ENCODE data around the gene B4GAT1. TPM values are rescaled to one million over a fixed set of nuclear protein-coding genes. Genes with fewer than 3 reads are reported as not detected.

The B4GAT1 gene
- total RNA-seq, 1 donor from 2014 or later = 25.2 TPM

- no peak for TF ChIP-seq CTCF (IDR thresholded peaks at IDR 0.05; ENCODE audit: insufficient read depth, low read depth, low read length)
- no peak for TF ChIP-seq EZH2 (IDR thresholded peaks at IDR 0.05; ENCODE audit: insufficient read depth, low read length)
- Histone ChIP-seq H2AFZ (ENCODE audit: low read depth, low read length) (no peak overlapping the region), H3K36me3 (ENCODE audit: insufficient read depth, low read length) (no peaks in the 10 kb centered on the region), H3K79me2 (ENCODE audit: insufficient read depth, low read length) (no peaks in the 10 kb centered on the region), H3K9me3 (ENCODE audit: insufficient read depth, low read depth, low read length) (no peaks in the 10 kb centered on the region), H3K27ac (ENCODE audit: low read depth, low read length) (no peak overlapping the region), H3K4me2 (ENCODE audit: low read length) (no peak overlapping the region), H3K4me1 (ENCODE audit: insufficient read depth, low read length) (no peaks in the 10 kb centered on the region), H4K20me1 (ENCODE audit: insufficient read depth, low read length) (no peaks in the 10 kb centered on the region), H3K27me3 (ENCODE audit: insufficient read depth, low read length) (peaks cover 8% of the 10 kb centered on the region), H3K9ac (ENCODE audit: low read length) (no peak overlapping the region), H3K4me3 (ENCODE audit: insufficient read depth, low read depth, low read length) (no peak overlapping the region)
- peaks cover 6% of the 10 kb centered on the region for H3K9me3 Mint-ChIP-seq (ENCODE audit: unreplicated experiment)
- no peaks in the 10 kb centered on the region for H3K36me3 Mint-ChIP-seq (ENCODE audit: low read depth, unreplicated experiment)
- H3K4me1 Mint-ChIP-seq (ENCODE audit: low read depth, unreplicated experiment) = no peaks in the 10 kb centered on the region
- H3K27me3 Mint-ChIP-seq (ENCODE audit: low read depth, unreplicated experiment) = peaks cover 14% of the 10 kb centered on the region
- no peak overlapping the region for H3K4me3 Mint-ChIP-seq (ENCODE audit: unreplicated experiment)
- DNase-seq (ENCODE audit: low read depth) (no peak), FAIRE-seq (no peak)
- no peak overlapping the region for H3K27ac Mint-ChIP-seq (ENCODE audit: unreplicated experiment)
Observed at GRCh38 chr11:66391322-66391721, 43.9 kb upstream of the B4GAT1 start.

- no peaks in the 10 kb centered on the region for H3K4me1 ChIP-seq (ENCODE audit: insufficient read depth, low read length)
- no peak overlapping the region for H2AFZ ChIP-seq (ENCODE audit: low read depth, low read length)
- H3K79me2 ChIP-seq (ENCODE audit: insufficient read depth, low read length) = no peaks in the 10 kb centered on the region
- FAIRE-seq = no peak
- Mint-ChIP-seq H3K36me3 (ENCODE audit: low read depth, unreplicated experiment) (no peaks in the 10 kb centered on the region), H3K9me3 (ENCODE audit: unreplicated experiment) (peaks cover under 1% of the 10 kb centered on the region), H3K4me1 (ENCODE audit: low read depth, unreplicated experiment) (no peaks in the 10 kb centered on the region), H3K4me3 (ENCODE audit: unreplicated experiment) (no peak overlapping the region), H3K27ac (ENCODE audit: unreplicated experiment) (no peak overlapping the region), H3K27me3 (ENCODE audit: low read depth, unreplicated experiment) (peaks cover 9% of the 10 kb centered on the region)
- peaks cover 8% of the 10 kb centered on the region for H3K27me3 ChIP-seq (ENCODE audit: insufficient read depth, low read length)
- H4K20me1 ChIP-seq (ENCODE audit: insufficient read depth, low read length) = no peaks in the 10 kb centered on the region
- peak; percentile 73 for TF ChIP-seq CTCF (IDR thresholded peaks at IDR 0.05; ENCODE audit: insufficient read depth, low read depth, low read length)
- no peak for TF ChIP-seq EZH2 (IDR thresholded peaks at IDR 0.05; ENCODE audit: insufficient read depth, low read length)
- no peaks in the 10 kb centered on the region for H3K36me3 ChIP-seq (ENCODE audit: insufficient read depth, low read length)
- peak; percentile 35 for DNase-seq (ENCODE audit: low read depth)
- H3K27ac ChIP-seq (ENCODE audit: low read depth, low read length) = no peak overlapping the region
- H3K9ac ChIP-seq (ENCODE audit: low read length) = no peak overlapping the region
- H3K4me3 ChIP-seq (ENCODE audit: insufficient read depth, low read depth, low read length) = no peak overlapping the region
- no peaks in the 10 kb centered on the region for H3K9me3 ChIP-seq (ENCODE audit: insufficient read depth, low read depth, low read length)
- H3K4me2 ChIP-seq (ENCODE audit: low read length) = no peak overlapping the region
Observed at GRCh38 chr11:66388780-66389386, 41.5 kb upstream of the B4GAT1 start.

Data from astrocyte (in vitro differentiated cells and primary cell).